AG04449 (cell line): Measurements from ENCODE around the gene FNBP1.
A peak's percentile ranks its signal among the peaks of the same experiment; 100 is the strongest.

Experiments
- CTCF ChIA-PET: fragments of 350-600 bp; formaldehyde crosslinking; extraction: SDS; loops from one replicate; lab custom pipeline; 2021; ENCODE audit warnings: antibody characterized with exemption; lab: Yijun Ruan, JAX
- POLR2A ChIA-PET: fragments of 400-600, 350-600 bp; formaldehyde crosslinking; extraction: SDS; loops from one replicate; lab custom pipeline; 2020; ENCODE audit warnings: antibody characterized with exemption, inconsistent platforms; lab: Yijun Ruan, JAX
- DNase-seq: peaks from one replicate; pipeline ENCODE4 v3.0.0-alpha.2; 2010; ENCODE audit warnings: low read depth, low spot score
- H3K4me3 ChIP-seq: 2 replicates; pipeline ENCODE4 v1.5.1; 2011; ENCODE audit warnings: low read depth, mild to moderate bottlenecking, control low read depth, low read length
- TF ChIP-seq, protein P1 (sequence below): IDR thresholded peaks from one replicate; pipeline ENCODE4 v1.5.1; 2011; ENCODE audit warnings: mild to moderate bottlenecking, moderate library complexity, low read length, control low read depth, inconsistent platforms; ENCODE audit not compliant: insufficient read depth; ENCODE audit errors: missing control alignments

The FNBP1 gene

DNA sequence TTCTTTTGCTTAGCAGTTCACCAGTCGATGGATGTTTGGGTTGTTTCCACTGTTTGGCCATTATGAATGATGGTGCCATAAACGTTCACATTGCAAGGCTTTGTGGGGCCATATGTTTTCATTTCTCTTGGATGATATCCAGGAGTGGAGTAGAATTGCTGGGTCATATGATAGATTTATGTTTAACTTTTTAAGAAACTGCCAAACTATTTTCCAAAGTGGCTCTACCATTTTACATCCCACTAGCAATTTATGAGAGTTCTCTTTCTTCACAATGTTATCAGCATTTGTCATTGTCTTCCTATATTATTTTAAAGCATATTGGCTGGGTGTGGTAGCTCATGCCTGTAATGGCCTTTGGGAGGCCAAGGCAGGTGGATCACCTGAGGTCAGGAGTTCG lies 15.9 kb upstream of the FNBP1 start:
- DNase-seq, result no peak
- ChIA-PET POLR2A (no interaction called here), CTCF (interaction anchor here (0.6 to 2.6 kb wide), 5 partner anchors 10 to 886 kb away, joined by 3 to 12 read pairs (median 3); no protein-coding TSS in a partner anchor)
- TF ChIP-seq, protein P1, sequence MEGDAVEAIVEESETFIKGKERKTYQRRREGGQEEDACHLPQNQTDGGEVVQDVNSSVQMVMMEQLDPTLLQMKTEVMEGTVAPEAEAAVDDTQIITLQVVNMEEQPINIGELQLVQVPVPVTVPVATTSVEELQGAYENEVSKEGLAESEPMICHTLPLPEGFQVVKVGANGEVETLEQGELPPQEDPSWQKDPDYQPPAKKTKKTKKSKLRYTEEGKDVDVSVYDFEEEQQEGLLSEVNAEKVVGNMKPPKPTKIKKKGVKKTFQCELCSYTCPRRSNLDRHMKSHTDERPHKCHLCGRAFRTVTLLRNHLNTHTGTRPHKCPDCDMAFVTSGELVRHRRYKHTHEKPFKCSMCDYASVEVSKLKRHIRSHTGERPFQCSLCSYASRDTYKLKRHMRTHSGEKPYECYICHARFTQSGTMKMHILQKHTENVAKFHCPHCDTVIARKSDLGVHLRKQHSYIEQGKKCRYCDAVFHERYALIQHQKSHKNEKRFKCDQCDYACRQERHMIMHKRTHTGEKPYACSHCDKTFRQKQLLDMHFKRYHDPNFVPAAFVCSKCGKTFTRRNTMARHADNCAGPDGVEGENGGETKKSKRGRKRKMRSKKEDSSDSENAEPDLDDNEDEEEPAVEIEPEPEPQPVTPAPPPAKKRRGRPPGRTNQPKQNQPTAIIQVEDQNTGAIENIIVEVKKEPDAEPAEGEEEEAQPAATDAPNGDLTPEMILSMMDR, result no peak
- no peak overlapping the region for H3K4me3 ChIP-seq

DNA sequence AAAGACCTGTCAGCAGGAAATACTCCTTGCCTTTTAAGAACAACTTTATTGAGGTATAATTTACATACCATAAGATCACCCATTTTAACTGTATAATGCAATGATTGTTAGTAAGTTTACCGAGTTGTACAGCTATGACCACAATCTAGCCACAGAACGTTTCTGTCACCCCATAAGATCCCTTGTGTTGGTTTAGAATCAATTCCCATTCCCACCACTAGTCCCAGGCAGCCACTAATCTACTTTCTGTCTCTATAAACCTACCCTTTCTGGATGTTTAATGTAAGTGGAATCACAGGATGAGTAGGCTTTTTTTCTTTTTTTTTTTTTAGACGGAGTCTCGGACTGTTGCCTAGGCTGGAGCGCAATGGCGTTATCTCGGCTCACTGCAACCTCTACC lies 15.2 kb upstream of the FNBP1 start:
- CTCF ChIA-PET, result interaction anchor here (1.3 to 2.6 kb wide), 2 partner anchors 10 to 169 kb away, joined by 3 to 12 read pairs; no protein-coding TSS in a partner anchor
- no peak overlapping the region for H3K4me3 ChIP-seq
- DNase-seq, result no peak
- POLR2A ChIA-PET, result no interaction called here
- TF ChIP-seq, protein P1, result no peak

DNA sequence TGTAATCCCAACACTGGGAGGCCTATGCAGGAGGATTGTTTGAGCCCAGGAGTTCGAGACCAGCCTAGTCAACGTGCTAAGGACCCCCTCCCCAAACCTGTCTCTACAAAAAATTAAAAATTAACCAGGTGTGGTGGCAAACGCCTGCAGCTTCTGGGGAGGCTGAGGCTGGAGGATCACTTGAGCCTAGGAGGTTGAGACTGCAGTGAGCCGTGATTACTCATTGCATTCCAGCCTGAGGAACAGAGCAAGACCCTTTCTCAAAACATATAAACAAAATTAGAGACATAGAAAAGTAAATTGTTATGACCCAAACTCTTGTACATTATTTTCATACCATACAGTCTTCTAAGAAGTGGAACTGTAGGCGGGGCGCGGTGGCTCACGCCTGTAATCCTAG lies 11.8 kb upstream of the FNBP1 start:
- TF ChIP-seq, protein P1, result no peak
- peak overlapping the region; percentile 82 for H3K4me3 ChIP-seq
- no peak for DNase-seq
- CTCF ChIA-PET, result interaction anchor here (1.0 to 2.2 kb wide), 2 partner anchors 170 to 174 kb away, joined by 3 to 13 read pairs; no protein-coding TSS in a partner anchor
- POLR2A ChIA-PET, result no interaction called here

DNA sequence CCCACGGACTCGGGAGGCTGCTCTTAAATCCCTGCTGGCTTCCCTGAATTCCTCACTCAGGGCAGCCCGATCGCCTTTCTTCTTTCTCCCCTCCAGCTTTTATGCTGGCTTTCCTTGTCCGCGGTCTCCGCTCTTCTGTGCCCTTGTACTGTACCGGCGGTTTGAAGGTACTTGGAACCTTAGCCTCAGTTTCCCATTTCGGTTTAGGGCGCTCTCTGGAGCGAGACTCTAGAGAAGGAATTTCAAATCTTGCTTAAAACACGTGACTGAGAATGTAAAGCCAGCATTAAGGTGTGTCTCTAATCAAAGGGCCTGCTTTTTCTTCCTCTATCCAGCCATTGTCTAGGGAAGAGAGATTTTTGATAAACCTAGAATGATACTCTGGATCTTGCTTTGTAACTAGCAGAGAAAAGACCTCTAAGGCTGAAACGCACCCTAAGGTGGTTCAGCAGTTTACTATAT lies 11.4 kb upstream of the FNBP1 start:
- TF ChIP-seq, protein P1, result no peak
- no peak for DNase-seq
- POLR2A ChIA-PET, result interaction anchor here (0.8 to 1.0 kb wide), 2 partner anchors 9 to 216 kb away, joined by 3 read pairs; no protein-coding TSS in a partner anchor
- CTCF ChIA-PET, result interaction anchor here (1.0 to 2.2 kb wide), 2 partner anchors 169 to 174 kb away, joined by 3 to 13 read pairs; no protein-coding TSS in a partner anchor
- H3K4me3 ChIP-seq, result peak overlapping the region; percentile 82

DNA sequence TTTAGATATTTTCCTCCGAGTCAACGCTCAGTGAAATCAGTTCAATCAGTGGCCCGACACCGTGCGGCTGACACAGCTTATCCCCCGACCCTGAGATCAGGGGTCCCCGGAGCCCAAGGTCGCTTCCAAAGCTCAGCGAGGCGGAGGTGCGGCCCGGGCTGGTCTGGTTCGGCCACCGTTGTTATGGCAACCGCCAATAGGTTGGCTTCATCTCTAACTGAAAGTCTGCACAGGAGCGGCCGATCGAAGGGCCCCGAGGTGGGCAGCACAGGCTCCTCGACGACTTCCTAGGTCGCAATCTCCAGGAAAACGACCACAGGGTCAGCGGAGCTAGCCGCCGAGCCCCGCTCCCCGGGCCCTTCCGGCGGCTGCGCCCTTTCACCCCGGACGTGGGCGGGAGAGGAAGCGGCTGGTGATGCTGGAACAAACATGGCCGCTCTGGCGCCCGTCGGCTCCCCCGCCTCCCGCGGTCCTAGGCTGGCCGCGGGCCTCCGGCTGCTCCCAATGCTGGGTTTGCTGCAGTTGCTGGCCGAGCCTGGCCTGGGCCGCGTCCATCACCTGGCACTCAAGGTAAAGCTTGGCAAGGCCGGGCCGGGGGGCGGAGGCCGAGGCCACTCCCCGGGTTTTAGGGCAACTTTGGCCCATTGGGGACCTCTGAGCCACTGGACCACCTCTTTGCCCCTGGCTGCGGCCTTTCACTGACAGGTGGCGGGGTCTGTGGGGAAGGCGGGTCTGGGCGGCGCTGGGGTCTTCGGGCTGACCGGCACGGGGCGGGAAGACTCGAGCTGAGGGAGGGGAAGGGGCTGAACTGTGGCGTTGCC lies 10.7 kb upstream of the FNBP1 start, which contains the start of gene GPR107:
Gene GPR107 (plus strand): TSS at position 403 of the 821 bp plus-strand sequence. CDS start 27 bp downstream, at position 430.
- DNase-seq, result no peak
- POLR2A ChIA-PET, result interaction anchor here (0.7 to 1.0 kb wide), 4 partner anchors 9 to 250 kb away, joined by 3 to 4 read pairs (median 3); no protein-coding TSS in a partner anchor
- CTCF ChIA-PET, result interaction anchor here (1.0 to 2.2 kb wide), 4 partner anchors 11 to 169 kb away, joined by 3 to 13 read pairs (median 4); no protein-coding TSS in a partner anchor
- H3K4me3 ChIP-seq, result peak within 1 kb of the TSS; percentile 82
- TF ChIP-seq, protein P1, result no peak

DNA sequence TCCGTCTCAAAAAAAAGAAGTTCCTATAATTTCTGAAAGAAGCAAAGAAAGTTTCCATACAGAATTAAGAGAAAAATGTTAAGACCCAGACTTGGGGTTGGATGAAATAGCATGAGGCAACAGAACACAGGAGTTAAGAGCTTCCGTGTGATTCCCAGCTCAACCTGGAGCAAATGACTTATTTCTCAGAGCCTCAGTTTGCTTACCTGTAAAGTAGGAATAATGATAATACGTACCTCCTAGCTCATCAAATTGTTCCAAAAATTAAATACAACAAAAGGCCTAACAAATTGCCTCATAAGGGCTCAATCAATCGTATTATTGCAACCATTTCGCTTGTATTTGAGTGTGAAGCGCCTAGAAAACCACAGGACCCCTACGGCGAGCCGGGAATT lies 10.1 kb upstream of the FNBP1 start:
- peak overlapping the region; percentile 82 for H3K4me3 ChIP-seq
- CTCF ChIA-PET, result interaction anchor here (1.0 to 2.2 kb wide), 4 partner anchors 11 to 168 kb away, joined by 3 to 13 read pairs (median 4); no protein-coding TSS in a partner anchor
- no peak for DNase-seq
- TF ChIP-seq, protein P1, result no peak
- POLR2A ChIA-PET, result interaction anchor here (0.7 to 1.0 kb wide), 3 partner anchors 8 to 250 kb away, joined by 3 to 4 read pairs (median 3); no protein-coding TSS in a partner anchor
